ENCODE results near the gene FAM114A2.
"Not testable (repeated sequence)": the region's sequence is repeated elsewhere in the genome, so short reads cannot be mapped to it uniquely, and the experiment has no call there.

Gene FAM114A2

DNA sequence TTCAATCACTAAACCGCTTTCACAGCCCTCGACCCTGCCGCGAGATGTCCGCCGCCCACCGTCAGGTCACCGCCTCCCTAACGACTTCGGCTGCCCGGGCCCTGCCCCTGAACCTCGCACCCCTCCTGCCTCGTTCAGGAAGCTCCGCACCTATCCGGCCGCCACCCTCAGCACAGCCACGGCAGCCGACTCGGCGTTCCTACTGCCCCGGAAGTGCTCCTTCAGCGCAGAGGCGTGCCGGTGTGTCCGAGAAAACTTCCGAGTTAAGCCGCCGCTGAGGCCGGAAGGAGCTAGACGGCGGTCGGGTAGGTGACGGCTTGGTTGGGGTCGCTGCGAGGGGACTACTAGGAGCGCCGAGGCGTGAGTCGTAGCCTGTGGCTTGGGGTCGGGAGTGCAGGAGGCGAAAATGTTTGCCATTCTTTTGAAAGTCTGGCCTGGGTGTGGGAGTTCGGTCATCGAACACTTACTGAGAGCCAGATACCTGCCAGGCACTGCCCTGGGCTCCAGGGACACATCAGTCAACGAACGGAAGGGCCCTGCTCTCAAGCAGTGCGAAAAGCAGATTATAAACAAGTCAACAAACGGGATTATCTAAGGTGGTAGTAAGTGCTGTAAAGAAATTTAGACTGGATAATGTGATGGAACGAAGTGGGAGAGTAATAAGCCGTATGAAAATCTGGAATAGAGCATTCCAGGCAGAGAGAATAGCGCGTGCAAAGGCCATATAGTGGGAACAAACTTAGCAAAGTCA is at the start of gene FAM114A2, which contains the start of gene MFAP3:
FAM114A2 (minus strand) TSS at position 204 of the 751 bp plus-strand sequence. CDS start 3,957 bp downstream, outside the sequence.
MFAP3 (plus strand) TSS at position 261 of the 751 bp plus-strand sequence. CDS start 10,756 bp downstream, outside the sequence.
- in situ Hi-C loops (cut with MboI; ENCODE audit: low sequenced_read_pairs), result no loop called here

DNA sequence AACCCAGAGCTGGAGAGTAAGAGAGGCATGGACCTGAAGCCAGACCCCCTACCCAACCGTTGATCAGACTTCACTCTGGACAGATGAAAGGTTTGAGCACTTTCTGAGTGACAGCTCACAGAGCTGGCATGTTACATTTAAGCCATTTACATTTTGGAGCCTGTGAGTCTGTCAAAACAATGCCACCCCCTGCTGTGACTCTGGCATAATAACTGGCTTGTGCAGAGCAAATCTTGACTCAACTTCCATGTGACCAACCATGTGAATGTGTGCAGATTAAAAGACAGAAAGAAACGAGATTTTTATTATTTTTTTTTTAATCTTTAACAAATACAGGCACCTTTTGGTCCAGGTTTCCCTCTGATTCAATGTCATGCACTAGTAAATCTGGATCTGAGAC is 48.5 kb upstream of the FAM114A2 start:
- DNase-seq (ENCODE audit: low spot score in 2 of 2), result peak; percentile 32 to 73
- Histone ChIP-seq H3K9me3 (no peaks in the 10 kb centered on the region), H3K36me3 (replicated peaks) (no peaks in the 10 kb centered on the region), H3K4me3 (no peak overlapping the region), H3K4me1 (peaks cover 19% of the 10 kb centered on the region), H3K27me3 (ENCODE audit: low read depth) (peaks cover 30% of the 10 kb centered on the region)
- in situ Hi-C loops (cut with MboI; ENCODE audit: low sequenced_read_pairs), result no loop called here

More for the DNA sequence above, at the start of gene FAM114A2, which contains the start of gene MFAP3:
- Histone ChIP-seq H3K27me3 (ENCODE audit: low read depth) (no peaks in the 10 kb centered on the region), H3K9me3 (no peaks in the 10 kb centered on the region), H3K36me3 (replicated peaks) (no peaks in the 10 kb centered on the region), H3K4me1 (peaks cover 7% of the 10 kb centered on the region), H3K4me3 (peak within 1 kb of the TSS; percentile 85)
- peak; percentile 84 to 93 for DNase-seq (ENCODE audit: low spot score in 2 of 2)

DNA sequence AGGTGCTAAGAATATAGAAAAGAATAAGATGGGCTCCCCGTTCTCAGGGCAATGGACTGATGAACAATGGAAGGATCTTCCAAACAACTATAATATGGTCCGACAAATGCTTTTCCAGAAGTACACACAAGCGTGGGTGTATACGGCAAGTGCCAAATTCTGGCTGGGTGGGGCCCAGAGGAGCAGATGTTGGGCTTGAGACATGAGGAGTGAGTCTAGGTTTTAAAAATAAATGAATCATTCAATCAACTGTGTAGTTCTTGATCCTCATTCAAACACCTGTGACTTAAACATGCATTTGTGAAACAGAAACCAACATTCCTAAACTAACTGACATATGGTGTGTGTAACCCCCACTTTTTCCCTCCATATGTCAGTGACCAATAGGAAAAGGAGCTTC is 47.9 kb upstream of the FAM114A2 start:
- in situ Hi-C loops (cut with MboI; ENCODE audit: low sequenced_read_pairs), result no loop called here
- H3K4me3 ChIP-seq, result no peak overlapping the region
- DNase-seq (ENCODE audit: low spot score in 2 of 2), result no peak
- no peaks in the 10 kb centered on the region for H3K36me3 ChIP-seq (replicated peaks)
- H3K27me3 ChIP-seq (ENCODE audit: low read depth), result peaks cover 31% of the 10 kb centered on the region
- H3K9me3 ChIP-seq, result no peaks in the 10 kb centered on the region
- peaks cover 19% of the 10 kb centered on the region for H3K4me1 ChIP-seq

DNA sequence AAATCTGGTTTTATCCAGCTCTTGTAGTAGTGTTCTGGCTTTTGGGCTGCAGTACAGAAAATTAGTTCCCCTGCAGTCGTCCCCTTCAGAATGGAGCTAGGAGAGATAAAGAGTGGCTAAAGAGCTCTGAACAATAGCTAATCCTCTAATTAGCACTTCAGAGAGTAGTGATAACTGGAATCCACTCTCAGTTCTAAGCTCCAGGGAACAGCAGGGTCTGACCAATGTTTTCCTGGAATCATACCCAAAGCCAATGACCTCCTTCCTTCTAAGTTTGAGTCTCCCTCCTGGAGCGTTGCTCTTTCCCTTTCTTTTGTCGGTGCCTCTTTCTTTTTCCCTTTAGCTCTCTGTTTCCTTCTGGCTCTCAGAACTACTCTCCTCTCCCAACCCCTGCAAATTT is 47.4 kb upstream of the FAM114A2 start:
- peak in 1 of 2 experiments; percentile 26 for DNase-seq (ENCODE audit: low spot score in 2 of 2)
- peaks cover 19% of the 10 kb centered on the region for H3K4me1 ChIP-seq
- H3K27me3 ChIP-seq (ENCODE audit: low read depth), result peaks cover 36% of the 10 kb centered on the region
- in situ Hi-C loops (cut with MboI; ENCODE audit: low sequenced_read_pairs), result no loop called here
- no peaks in the 10 kb centered on the region for H3K9me3 ChIP-seq
- no peaks in the 10 kb centered on the region for H3K36me3 ChIP-seq (replicated peaks)
- no peak overlapping the region for H3K4me3 ChIP-seq

DNA sequence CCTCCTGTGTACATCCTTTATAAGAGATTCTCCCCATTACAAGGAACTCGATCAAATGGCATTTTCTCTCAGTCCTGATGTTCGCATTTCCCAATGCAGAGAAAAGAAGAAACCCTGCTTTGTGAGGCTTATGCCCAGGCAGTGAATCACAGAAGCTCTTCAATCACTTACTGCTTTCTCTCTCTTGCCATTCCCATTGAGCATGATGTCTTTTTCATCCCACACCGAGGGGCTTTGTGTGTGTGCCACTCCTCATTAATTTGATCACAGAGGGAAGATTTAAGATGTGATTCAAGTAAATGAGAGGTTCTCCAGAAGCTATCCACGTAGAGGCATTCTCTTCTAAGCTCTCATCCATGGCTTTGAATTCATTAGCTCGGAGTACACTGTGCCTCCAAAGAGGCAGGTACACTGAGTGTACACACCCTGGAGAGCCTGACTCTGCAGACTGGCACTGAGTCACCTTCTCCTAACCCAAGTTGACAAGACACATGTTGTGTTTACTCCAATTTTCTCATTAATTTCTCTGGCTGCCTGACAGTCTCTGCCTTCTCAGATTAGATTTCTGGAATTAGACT is 45.4 kb upstream of the FAM114A2 start:
- in situ Hi-C loops (cut with MboI; ENCODE audit: low sequenced_read_pairs), result no loop called here
- H3K36me3 ChIP-seq (replicated peaks), result no peaks in the 10 kb centered on the region
- DNase-seq (ENCODE audit: low spot score in 2 of 2), result no peak

DNA sequence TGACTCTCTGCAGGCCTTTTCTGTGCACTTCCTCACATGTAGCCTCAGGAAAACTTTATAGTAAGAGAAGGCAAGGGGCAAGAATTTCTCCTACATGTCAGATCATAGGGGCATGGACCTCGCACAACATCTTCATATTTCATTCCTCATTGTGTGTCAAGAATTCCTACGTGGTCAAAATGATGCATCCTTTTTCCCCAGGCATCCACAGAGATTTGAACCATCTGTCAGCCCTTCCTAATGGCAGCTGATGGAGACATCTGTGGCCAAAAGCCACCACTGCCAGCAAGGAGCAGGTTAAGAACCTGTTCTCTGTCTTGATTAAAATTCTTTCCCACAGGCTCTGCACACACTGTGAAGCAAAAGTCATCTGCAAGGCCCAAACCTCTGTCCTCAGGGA is 42.5 kb upstream of the FAM114A2 start:
- no peaks in the 10 kb centered on the region for H3K9me3 ChIP-seq
- H3K4me3 ChIP-seq, result no peak overlapping the region
- no peak for DNase-seq (ENCODE audit: low spot score in 2 of 2)
- H3K4me1 ChIP-seq, result peaks cover 19% of the 10 kb centered on the region
- H3K27me3 ChIP-seq (ENCODE audit: low read depth), result peaks cover 70% of the 10 kb centered on the region
- in situ Hi-C loops (cut with MboI; ENCODE audit: low sequenced_read_pairs), result no loop called here
- H3K36me3 ChIP-seq (replicated peaks), result no peaks in the 10 kb centered on the region

More for the DNA sequence above, 45.4 kb upstream of the FAM114A2 start:
- peaks cover 53% of the 10 kb centered on the region for H3K27me3 ChIP-seq (ENCODE audit: low read depth)
- H3K4me1 ChIP-seq, result peaks cover 19% of the 10 kb centered on the region
- no peaks in the 10 kb centered on the region for H3K9me3 ChIP-seq
- H3K4me3 ChIP-seq, result no peak overlapping the region

DNA sequence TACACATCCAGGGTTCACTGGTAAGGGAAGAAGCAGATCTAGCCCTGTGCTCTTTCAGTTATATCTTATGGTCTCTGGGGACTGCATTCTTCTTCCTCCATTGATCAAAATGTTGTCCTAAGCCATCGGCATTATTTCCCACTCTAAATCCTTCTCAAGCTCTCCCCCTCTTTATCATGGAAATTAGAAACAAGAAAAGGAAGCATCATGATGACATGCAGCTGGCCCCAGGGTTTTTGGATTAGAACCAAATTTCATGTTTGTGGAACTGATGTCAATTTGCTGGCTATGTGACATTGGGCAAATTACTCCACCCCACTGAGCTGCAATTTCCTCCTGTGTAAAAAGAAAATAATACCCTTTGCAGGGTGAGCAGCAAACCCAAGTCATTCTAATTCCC is 39.6 kb upstream of the FAM114A2 start:
- H3K36me3 ChIP-seq (replicated peaks), result no peaks in the 10 kb centered on the region
- H3K9me3 ChIP-seq, result no peaks in the 10 kb centered on the region
- H3K4me3 ChIP-seq, result no peak overlapping the region
- peaks cover 75% of the 10 kb centered on the region for H3K27me3 ChIP-seq (ENCODE audit: low read depth)
- in situ Hi-C loops (cut with MboI; ENCODE audit: low sequenced_read_pairs), result loop anchor here (10.0 kb wide), 1 partner anchor 107 kb away; no protein-coding TSS in a partner anchor
- H3K4me1 ChIP-seq, result peaks cover 11% of the 10 kb centered on the region
- peak; percentile 70 to 88 for DNase-seq (ENCODE audit: low spot score in 2 of 2)

DNA sequence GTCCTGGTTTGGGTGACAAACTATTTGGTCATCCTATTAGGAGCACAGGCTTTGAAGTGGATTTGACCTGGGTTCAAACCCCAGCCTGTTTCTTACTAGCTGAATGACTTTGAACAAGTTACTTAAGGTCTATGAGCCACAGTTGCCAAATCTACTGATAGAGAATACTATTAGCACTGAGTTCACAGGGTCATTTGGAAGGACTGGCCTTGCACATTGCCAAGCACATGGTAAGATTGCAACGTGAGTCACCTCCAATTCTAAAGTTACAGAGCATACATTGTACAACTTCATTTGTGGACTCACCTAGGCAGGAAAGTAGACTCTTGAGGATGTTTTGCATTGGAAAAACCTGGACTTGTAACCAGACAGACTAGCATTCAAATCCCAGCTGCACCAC is 39.0 kb upstream of the FAM114A2 start:
- Histone ChIP-seq H3K27me3 (ENCODE audit: low read depth) (peaks cover 69% of the 10 kb centered on the region), H3K9me3 (no peaks in the 10 kb centered on the region), H3K36me3 (replicated peaks) (no peaks in the 10 kb centered on the region), H3K4me1 (peaks cover 11% of the 10 kb centered on the region), H3K4me3 (no peak overlapping the region)
- in situ Hi-C loops (cut with MboI; ENCODE audit: low sequenced_read_pairs), result loop anchor here (10.0 kb wide), 1 partner anchor 107 kb away; no protein-coding TSS in a partner anchor
- DNase-seq (ENCODE audit: low spot score in 2 of 2), result no peak

DNA sequence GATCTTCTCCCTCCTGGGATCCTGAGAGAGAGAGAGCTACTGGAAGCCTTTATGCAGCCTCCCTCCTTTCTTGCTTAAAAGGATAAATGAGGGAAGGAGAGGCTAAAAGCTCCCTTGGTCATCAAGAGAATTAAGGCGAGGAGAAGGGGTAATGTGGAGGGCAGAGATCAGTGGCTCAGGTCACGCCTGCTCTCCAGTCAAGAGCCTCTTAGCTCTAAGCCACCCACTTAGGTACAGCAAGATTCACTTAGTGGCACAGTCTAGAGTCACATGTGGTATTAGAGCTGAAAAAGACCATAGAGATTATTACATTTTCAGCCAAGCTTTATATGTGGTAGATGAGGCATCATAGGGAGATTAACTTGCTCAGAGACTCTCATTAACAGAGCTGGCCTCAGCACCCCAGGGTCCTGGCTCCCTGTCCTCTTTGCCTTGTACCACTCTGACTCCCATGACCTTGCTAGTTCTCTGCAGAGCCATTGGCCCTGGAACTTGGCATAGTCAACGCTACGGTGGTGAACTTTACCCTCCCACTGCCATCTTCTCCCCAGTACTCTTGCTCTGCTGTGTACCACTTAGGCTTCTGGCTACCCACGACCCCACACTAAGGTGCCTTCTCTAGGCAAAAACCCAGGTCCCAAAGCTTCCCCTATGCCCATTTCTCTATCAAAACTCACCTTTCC is 37.7 kb upstream of the FAM114A2 start:
- in situ Hi-C loops (cut with MboI; ENCODE audit: low sequenced_read_pairs), result loop anchor here (10.0 kb wide), 1 partner anchor 108 kb away; no protein-coding TSS in a partner anchor
- DNase-seq (ENCODE audit: low spot score in 2 of 2), result no peak
- Histone ChIP-seq H3K4me1 (peaks cover 11% of the 10 kb centered on the region), H3K9me3 (no peaks in the 10 kb centered on the region), H3K36me3 (replicated peaks) (no peaks in the 10 kb centered on the region), H3K4me3 (no peak overlapping the region), H3K27me3 (ENCODE audit: low read depth) (peaks cover 64% of the 10 kb centered on the region)

DNA sequence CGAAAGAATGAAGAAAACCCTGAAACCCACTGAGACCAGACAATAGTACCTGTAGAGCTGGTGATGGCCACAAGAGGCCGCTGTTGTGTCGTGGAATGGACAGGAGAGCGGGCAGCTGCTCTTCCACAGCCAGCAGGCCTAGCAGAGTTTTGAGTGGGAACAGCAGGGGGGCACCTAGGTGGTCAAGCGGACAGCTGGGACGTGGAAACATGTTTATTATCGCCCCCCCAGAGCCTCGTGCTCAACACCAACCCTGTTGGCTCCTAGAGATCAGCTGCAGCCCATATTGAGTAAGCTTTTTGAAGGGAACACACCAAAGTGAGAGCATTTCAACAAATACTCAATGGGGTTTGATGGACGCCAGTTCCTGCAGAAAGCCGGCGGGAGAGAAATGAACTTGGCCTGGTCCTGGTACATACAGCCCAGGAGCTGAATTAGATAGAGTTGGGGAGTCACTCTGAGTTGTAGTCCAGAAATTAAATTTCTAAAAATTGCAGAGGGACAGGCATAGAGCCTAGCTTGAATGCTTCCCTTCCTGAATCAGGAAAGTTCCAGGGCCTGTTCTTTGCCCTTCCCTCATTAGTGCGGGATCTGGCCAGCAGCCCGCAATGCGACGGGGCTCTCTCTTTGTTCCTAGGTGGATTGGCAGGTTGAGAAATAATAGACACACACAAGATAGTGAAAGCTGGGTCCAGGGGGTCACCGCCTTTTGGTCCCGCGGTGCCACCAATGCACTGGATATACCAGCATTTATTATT is 33.9 kb upstream of the FAM114A2 start:
- in situ Hi-C loops (cut with MboI; ENCODE audit: low sequenced_read_pairs), result loop anchor here (5.0 to 25.0 kb wide), 3 partner anchors 112 to 540 kb away; no protein-coding TSS in a partner anchor
- DNase-seq (ENCODE audit: low spot score in 2 of 2), result peak; percentile 55 to 86
- H3K4me3 ChIP-seq, result no peak overlapping the region
- H3K36me3 ChIP-seq (replicated peaks), result no peaks in the 10 kb centered on the region
- H3K27me3 ChIP-seq (ENCODE audit: low read depth), result peaks cover 54% of the 10 kb centered on the region
- peaks cover under 1% of the 10 kb centered on the region; the same call in 1 of the 2 replicates for H3K4me1 ChIP-seq
- no peaks in the 10 kb centered on the region for H3K9me3 ChIP-seq

DNA sequence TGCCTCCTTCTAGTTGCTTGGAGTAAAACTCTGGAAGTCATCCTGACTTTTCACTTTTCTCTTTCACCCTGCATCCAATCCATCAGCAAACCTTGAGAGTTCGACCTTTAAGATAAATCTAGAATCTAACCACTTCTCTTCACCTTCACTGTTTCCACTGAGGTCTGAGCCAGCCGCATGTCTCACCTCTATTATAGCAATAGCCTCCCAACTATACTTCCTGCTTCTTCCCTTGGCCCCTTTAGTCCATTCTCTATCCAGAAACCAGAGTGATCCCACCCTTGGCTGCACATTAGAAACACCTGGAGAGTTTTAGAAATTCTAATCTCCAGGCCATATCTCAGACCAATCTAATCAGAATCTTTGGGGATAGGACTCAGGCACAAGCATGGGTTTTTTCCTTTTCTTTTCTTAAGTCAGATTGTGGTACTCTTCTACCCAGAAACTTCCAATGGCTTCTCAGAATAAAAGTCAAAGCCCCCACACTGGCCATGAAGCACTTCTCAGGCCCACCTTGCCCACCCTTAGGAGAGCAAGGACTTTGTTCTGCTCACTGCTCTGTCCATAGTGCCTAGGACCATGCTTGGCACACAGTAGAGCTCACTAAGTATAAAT is 33.2 kb upstream of the FAM114A2 start:
- no peaks in the 10 kb centered on the region for H3K4me1 ChIP-seq
- no peaks in the 10 kb centered on the region for H3K9me3 ChIP-seq
- in situ Hi-C loops (cut with MboI; ENCODE audit: low sequenced_read_pairs), result loop anchor here (5.0 to 25.0 kb wide), 3 partner anchors 113 to 540 kb away; no protein-coding TSS in a partner anchor
- DNase-seq (ENCODE audit: low spot score in 2 of 2), result no peak
- H3K4me3 ChIP-seq, result no peak overlapping the region
- no peaks in the 10 kb centered on the region for H3K36me3 ChIP-seq (replicated peaks)
- H3K27me3 ChIP-seq (ENCODE audit: low read depth), result peaks cover 54% of the 10 kb centered on the region

DNA sequence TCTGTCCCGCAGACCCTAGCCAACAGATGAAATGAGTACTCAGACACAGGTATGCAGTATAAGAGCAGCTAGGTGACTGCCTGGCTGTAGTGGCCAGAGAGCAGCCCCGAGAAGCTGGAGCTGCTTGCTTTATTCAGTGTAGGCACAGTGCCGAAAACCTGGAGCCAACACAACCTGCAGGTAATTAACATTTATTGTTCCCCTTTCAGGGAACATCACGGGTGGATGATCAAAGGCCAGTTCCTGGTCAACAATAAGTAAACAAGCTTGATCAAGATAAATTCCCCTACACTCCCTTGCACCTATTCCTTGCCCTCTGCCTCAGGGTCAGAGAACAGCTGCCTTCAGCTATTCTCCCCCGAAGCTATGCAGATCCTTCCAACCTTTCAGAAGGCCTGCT is 31.1 kb upstream of the FAM114A2 start:
- not testable (repeated sequence) for DNase-seq (ENCODE audit: low spot score in 2 of 2); H3K36me3 ChIP-seq (replicated peaks); H3K9me3 ChIP-seq; H3K4me3 ChIP-seq; H3K4me1 ChIP-seq
- peaks cover 44% of the 10 kb centered on the region for H3K27me3 ChIP-seq (ENCODE audit: low read depth)
- in situ Hi-C loops (cut with MboI; ENCODE audit: low sequenced_read_pairs), result loop anchor here (5.0 to 25.0 kb wide), 3 partner anchors 115 to 542 kb away; no protein-coding TSS in a partner anchor

All from HAP-1 (cell line).